ENCODE results near the gene SBF2.

Gene SBF2

DNA sequence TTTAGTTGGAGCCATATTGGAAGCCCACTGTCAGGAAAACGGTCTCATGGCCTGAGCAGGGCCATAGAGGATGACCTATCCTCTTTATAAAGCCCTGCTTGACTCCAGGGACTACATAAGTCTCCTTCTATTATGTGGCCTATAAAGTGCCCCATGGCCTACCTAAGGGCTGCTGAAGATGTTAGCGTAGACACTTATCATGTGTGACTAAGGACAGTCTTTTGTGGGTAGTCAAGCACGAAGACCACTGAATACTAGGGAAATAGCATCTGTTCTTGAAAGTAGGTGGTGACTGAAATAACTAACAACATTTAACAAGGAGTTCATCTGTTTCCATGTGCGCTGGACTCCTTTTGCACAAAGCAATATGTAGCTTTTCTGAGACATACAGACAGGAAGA lies 513.1 kb downstream of the SBF2 start:
- H3K36me3 ChIP-seq (ENCODE audit: control insufficient read depth, low read length), result no peaks in the 10 kb centered on the region; the same call in 1 of the 2 replicates

DNA sequence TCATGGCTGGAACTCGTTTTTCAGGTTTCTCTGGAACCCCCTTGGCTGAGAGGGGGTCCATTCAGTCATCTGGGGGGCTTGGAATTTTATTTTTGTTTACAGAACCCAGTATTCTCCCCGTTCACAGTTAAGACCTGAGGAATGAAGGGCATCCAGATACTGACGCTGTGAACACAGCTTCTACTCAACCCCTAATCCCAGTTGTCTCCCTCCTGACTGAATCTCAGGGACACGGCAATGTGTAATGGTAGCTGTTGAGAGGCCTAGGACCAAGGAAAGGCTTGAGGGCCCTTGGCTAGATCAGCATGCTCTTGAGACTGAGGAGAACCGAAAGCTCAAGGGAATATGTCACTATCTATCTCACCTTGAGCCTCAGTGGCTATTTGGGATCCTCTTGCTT lies 516.5 kb downstream of the SBF2 start:
- Histone ChIP-seq H3K4me1 (ENCODE audit: control insufficient read depth, low read length) (no peaks in the 10 kb centered on the region), H3K9me2 (replicated peaks; ENCODE audit: control insufficient read depth, low read length) (no peaks in the 10 kb centered on the region), H3K27ac (ENCODE audit: low read depth, low read length) (no peak overlapping the region), H3F3A (ENCODE audit: control insufficient read depth, insufficient read depth) (no peaks in the 10 kb centered on the region), H3K79me2 (ENCODE audit: control insufficient read depth, low read length) (peaks cover 8% of the 10 kb centered on the region), H3K4me2 (ENCODE audit: low read length) (no peak overlapping the region), H3K27me3 (ENCODE audit: control insufficient read depth, low read length) (no peaks in the 10 kb centered on the region), H3K4me3 (ENCODE audit: low read length) (no peak overlapping the region), H3K9me3 (ENCODE audit: control insufficient read depth, insufficient read depth, low read length) (no peaks in the 10 kb centered on the region), H3K36me3 (ENCODE audit: control insufficient read depth, low read length) (no peaks in the 10 kb centered on the region), H4K20me1 (ENCODE audit: control insufficient read depth, insufficient read depth, low read depth, low read length) (no peaks in the 10 kb centered on the region)
- no peak for TF ChIP-seq CTCF (IDR thresholded peaks at IDR 0.05; ENCODE audit: low read depth, low read length, poor library complexity, severe bottlenecking)
- no peak for TF ChIP-seq EZH2phosphoT487 (IDR thresholded peaks at IDR 0.05; ENCODE audit: borderline replicate concordance, low read length)

More for the DNA sequence above, 513.1 kb downstream of the SBF2 start:
- no peaks in the 10 kb centered on the region for H3K9me3 ChIP-seq (ENCODE audit: control insufficient read depth, insufficient read depth, low read length)
- peaks cover 8% of the 10 kb centered on the region for H3K79me2 ChIP-seq (ENCODE audit: control insufficient read depth, low read length)
- TF ChIP-seq EZH2phosphoT487 (IDR thresholded peaks at IDR 0.05; ENCODE audit: borderline replicate concordance, low read length) (no peak), CTCF (IDR thresholded peaks at IDR 0.05; ENCODE audit: low read depth, low read length, poor library complexity, severe bottlenecking) (no peak)
- H3K4me2 ChIP-seq (ENCODE audit: low read length), result no peak overlapping the region
- H3F3A ChIP-seq (ENCODE audit: control insufficient read depth, insufficient read depth), result no peaks in the 10 kb centered on the region
- H3K27ac ChIP-seq (ENCODE audit: low read depth, low read length), result no peak overlapping the region
- no peaks in the 10 kb centered on the region for H3K9me2 ChIP-seq (replicated peaks; ENCODE audit: control insufficient read depth, low read length)
- no peak overlapping the region for H3K4me3 ChIP-seq (ENCODE audit: low read length)
- H3K4me1 ChIP-seq (ENCODE audit: control insufficient read depth, low read length), result no peaks in the 10 kb centered on the region
- H4K20me1 ChIP-seq (ENCODE audit: control insufficient read depth, insufficient read depth, low read depth, low read length), result no peaks in the 10 kb centered on the region
- H3K27me3 ChIP-seq (ENCODE audit: control insufficient read depth, low read length), result no peaks in the 10 kb centered on the region

GRCh38 chr11:9777066-9777465 lies 517.0 kb downstream of the SBF2 start:
- peaks cover 8% of the 10 kb centered on the region for H3K79me2 ChIP-seq (ENCODE audit: control insufficient read depth, low read length)
- H4K20me1 ChIP-seq (ENCODE audit: control insufficient read depth, insufficient read depth, low read depth, low read length), result no peaks in the 10 kb centered on the region
- no peaks in the 10 kb centered on the region for H3K36me3 ChIP-seq (ENCODE audit: control insufficient read depth, low read length)
- no peaks in the 10 kb centered on the region for H3K9me2 ChIP-seq (replicated peaks; ENCODE audit: control insufficient read depth, low read length)
- H3K4me3 ChIP-seq (ENCODE audit: low read length), result no peak overlapping the region
- no peak overlapping the region for H3K27ac ChIP-seq (ENCODE audit: low read depth, low read length)
- no peaks in the 10 kb centered on the region for H3K27me3 ChIP-seq (ENCODE audit: control insufficient read depth, low read length)
- no peak for TF ChIP-seq EZH2phosphoT487 (IDR thresholded peaks at IDR 0.05; ENCODE audit: borderline replicate concordance, low read length)
- TF ChIP-seq CTCF (IDR thresholded peaks at IDR 0.05; ENCODE audit: low read depth, low read length, poor library complexity, severe bottlenecking), result no peak
- H3K4me2 ChIP-seq (ENCODE audit: low read length), result no peak overlapping the region
- no peaks in the 10 kb centered on the region for H3K9me3 ChIP-seq (ENCODE audit: control insufficient read depth, insufficient read depth, low read length)
- H3K4me1 ChIP-seq (ENCODE audit: control insufficient read depth, low read length), result no peaks in the 10 kb centered on the region
- H3F3A ChIP-seq (ENCODE audit: control insufficient read depth, insufficient read depth), result no peaks in the 10 kb centered on the region

- no peaks in the 10 kb centered on the region for H3K9me3 ChIP-seq (ENCODE audit: control insufficient read depth, insufficient read depth, low read length)
- no peak overlapping the region for H3K27ac ChIP-seq (ENCODE audit: low read depth, low read length)
- H3K36me3 ChIP-seq (ENCODE audit: control insufficient read depth, low read length), result no peaks in the 10 kb centered on the region
- H3K9me2 ChIP-seq (replicated peaks; ENCODE audit: control insufficient read depth, low read length), result no peaks in the 10 kb centered on the region
- no peaks in the 10 kb centered on the region for H3K4me1 ChIP-seq (ENCODE audit: control insufficient read depth, low read length)
- H3K79me2 ChIP-seq (ENCODE audit: control insufficient read depth, low read length), result peaks cover 8% of the 10 kb centered on the region
- no peaks in the 10 kb centered on the region for H4K20me1 ChIP-seq (ENCODE audit: control insufficient read depth, insufficient read depth, low read depth, low read length)
- no peak overlapping the region for H3K4me3 ChIP-seq (ENCODE audit: low read length)
- H3K27me3 ChIP-seq (ENCODE audit: control insufficient read depth, low read length), result no peaks in the 10 kb centered on the region
- TF ChIP-seq EZH2phosphoT487 (IDR thresholded peaks at IDR 0.05; ENCODE audit: borderline replicate concordance, low read length) (no peak), CTCF (IDR thresholded peaks at IDR 0.05; ENCODE audit: low read depth, low read length, poor library complexity, severe bottlenecking) (no peak)
- no peak overlapping the region for H3K4me2 ChIP-seq (ENCODE audit: low read length)
- no peaks in the 10 kb centered on the region for H3F3A ChIP-seq (ENCODE audit: control insufficient read depth, insufficient read depth)
Measured at GRCh38 chr11:9776203-9776602, 517.8 kb downstream of the SBF2 start.
